ENCODE measurements around the gene TMUB1.

TMUB1 gene

DNA sequence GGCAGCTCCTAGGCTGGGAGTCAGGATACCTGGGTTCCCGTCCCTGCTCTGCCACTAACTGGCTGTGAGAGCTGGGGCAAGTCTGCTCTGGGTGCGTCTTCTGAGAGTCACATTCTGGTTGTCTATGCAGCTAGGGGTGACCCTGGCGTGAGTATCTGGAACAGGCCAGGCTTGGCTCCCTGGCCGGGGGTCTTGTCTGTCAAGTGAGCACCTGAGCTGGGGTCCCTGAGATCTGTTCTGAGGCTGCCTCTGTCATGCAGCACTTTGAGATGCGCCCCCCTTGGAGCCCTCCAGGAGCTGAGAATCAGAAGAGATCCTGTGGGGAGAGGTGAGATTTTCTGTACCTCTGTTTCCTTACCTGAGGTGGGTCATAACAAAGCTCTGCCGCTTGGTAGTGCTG lies 10.5 kb upstream of the TMUB1 start:
- Histone ChIP-seq H3F3A (ENCODE audit: control insufficient read depth, insufficient read depth) (no peaks in the 10 kb centered on the region), H3K9me3 (ENCODE audit: control insufficient read depth, insufficient read depth, low read length) (no peaks in the 10 kb centered on the region), H3K27me3 (ENCODE audit: control insufficient read depth, low read length) (peaks cover 16% of the 10 kb centered on the region), H3K9me2 (replicated peaks; ENCODE audit: control insufficient read depth, low read length) (no peaks in the 10 kb centered on the region), H3K79me2 (ENCODE audit: control insufficient read depth, low read length) (no peaks in the 10 kb centered on the region), H3K4me3 (ENCODE audit: low read length) (no peak overlapping the region), H4K20me1 (ENCODE audit: control insufficient read depth, insufficient read depth, low read depth, low read length) (no peaks in the 10 kb centered on the region), H3K27ac (ENCODE audit: low read depth, low read length) (no peak overlapping the region), H3K36me3 (ENCODE audit: control insufficient read depth, low read length) (no peaks in the 10 kb centered on the region), H3K4me2 (ENCODE audit: low read length) (no peak overlapping the region), H3K4me1 (ENCODE audit: control insufficient read depth, low read length) (peaks cover 6% of the 10 kb centered on the region; the same call in 1 of the 2 replicates)
- TF ChIP-seq CTCF (IDR thresholded peaks at IDR 0.05; ENCODE audit: low read depth, low read length, poor library complexity, severe bottlenecking) = no peak
- TF ChIP-seq EZH2phosphoT487 (IDR thresholded peaks at IDR 0.05; ENCODE audit: borderline replicate concordance, low read length) = no peak

DNA sequence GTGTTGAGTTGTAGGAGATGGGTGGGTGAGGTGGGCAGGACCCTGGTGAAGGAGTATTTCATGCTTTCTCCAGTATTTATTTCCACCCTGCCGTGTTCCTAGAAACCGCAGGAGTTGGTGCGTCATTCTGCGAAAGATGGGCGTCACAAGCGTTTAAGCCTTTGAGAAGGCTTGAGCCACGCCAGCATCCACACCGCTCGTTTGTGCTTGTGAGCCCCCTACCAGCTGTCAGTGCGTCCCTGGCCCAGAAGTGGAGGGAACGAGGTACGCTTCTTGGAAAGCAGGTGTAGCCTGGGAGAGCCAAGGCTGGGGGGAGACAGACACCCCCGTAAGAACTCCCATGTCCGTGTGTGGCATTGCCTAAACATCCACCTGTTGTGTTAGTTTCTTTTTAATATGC lies 8.7 kb upstream of the TMUB1 start:
- no peaks in the 10 kb centered on the region for H3F3A ChIP-seq (ENCODE audit: control insufficient read depth, insufficient read depth)
- TF ChIP-seq EZH2phosphoT487 (IDR thresholded peaks at IDR 0.05; ENCODE audit: borderline replicate concordance, low read length) (no peak), CTCF (IDR thresholded peaks at IDR 0.05; ENCODE audit: low read depth, low read length, poor library complexity, severe bottlenecking) (no peak)
- no peaks in the 10 kb centered on the region for H3K36me3 ChIP-seq (ENCODE audit: control insufficient read depth, low read length)
- H3K4me2 ChIP-seq (ENCODE audit: low read length) = no peak overlapping the region
- no peaks in the 10 kb centered on the region for H3K9me2 ChIP-seq (replicated peaks; ENCODE audit: control insufficient read depth, low read length)
- no peaks in the 10 kb centered on the region for H3K79me2 ChIP-seq (ENCODE audit: control insufficient read depth, low read length)
- H3K27me3 ChIP-seq (ENCODE audit: control insufficient read depth, low read length) = peaks cover 33% of the 10 kb centered on the region
- no peaks in the 10 kb centered on the region for H3K9me3 ChIP-seq (ENCODE audit: control insufficient read depth, insufficient read depth, low read length)
- peaks cover 10% of the 10 kb centered on the region for H3K4me1 ChIP-seq (ENCODE audit: control insufficient read depth, low read length)
- H3K27ac ChIP-seq (ENCODE audit: low read depth, low read length) = no peak overlapping the region
- no peak overlapping the region for H3K4me3 ChIP-seq (ENCODE audit: low read length)
- peaks cover 6% of the 10 kb centered on the region for H4K20me1 ChIP-seq (ENCODE audit: control insufficient read depth, insufficient read depth, low read depth, low read length)

DNA sequence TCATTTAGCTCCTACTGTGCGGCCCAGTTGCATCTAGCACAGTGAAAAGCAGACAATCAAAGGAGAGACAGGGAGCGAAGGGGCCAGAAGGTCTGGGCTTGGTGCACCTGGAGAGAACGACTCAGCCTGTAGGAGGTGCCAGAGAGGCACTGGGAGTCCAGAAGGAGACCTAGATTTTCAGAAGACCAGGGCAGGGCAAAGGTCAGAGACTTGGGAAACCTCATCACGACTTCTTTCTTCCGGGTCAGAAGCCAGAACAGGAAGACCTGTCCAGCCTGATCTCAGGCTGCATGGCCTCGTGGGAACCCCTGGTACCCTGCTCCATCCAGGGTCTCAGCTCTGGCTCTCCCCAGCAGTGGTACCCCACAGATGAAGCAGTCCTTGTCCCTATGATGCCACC lies 8.1 kb upstream of the TMUB1 start:
- no peaks in the 10 kb centered on the region for H3K9me2 ChIP-seq (replicated peaks; ENCODE audit: control insufficient read depth, low read length)
- TF ChIP-seq EZH2phosphoT487 (IDR thresholded peaks at IDR 0.05; ENCODE audit: borderline replicate concordance, low read length) = no peak
- peak; percentile 83 for TF ChIP-seq CTCF (IDR thresholded peaks at IDR 0.05; ENCODE audit: low read depth, low read length, poor library complexity, severe bottlenecking)
- no peak overlapping the region for H3K27ac ChIP-seq (ENCODE audit: low read depth, low read length)
- H3K4me2 ChIP-seq (ENCODE audit: low read length) = no peak overlapping the region
- no peaks in the 10 kb centered on the region for H3K36me3 ChIP-seq (ENCODE audit: control insufficient read depth, low read length)
- peaks cover 12% of the 10 kb centered on the region for H3K4me1 ChIP-seq (ENCODE audit: control insufficient read depth, low read length)
- H3F3A ChIP-seq (ENCODE audit: control insufficient read depth, insufficient read depth) = no peaks in the 10 kb centered on the region
- H3K27me3 ChIP-seq (ENCODE audit: control insufficient read depth, low read length) = peaks cover 36% of the 10 kb centered on the region
- no peaks in the 10 kb centered on the region for H3K79me2 ChIP-seq (ENCODE audit: control insufficient read depth, low read length)
- H3K4me3 ChIP-seq (ENCODE audit: low read length) = no peak overlapping the region
- H3K9me3 ChIP-seq (ENCODE audit: control insufficient read depth, insufficient read depth, low read length) = no peaks in the 10 kb centered on the region
- peaks cover 7% of the 10 kb centered on the region for H4K20me1 ChIP-seq (ENCODE audit: control insufficient read depth, insufficient read depth, low read depth, low read length)

DNA sequence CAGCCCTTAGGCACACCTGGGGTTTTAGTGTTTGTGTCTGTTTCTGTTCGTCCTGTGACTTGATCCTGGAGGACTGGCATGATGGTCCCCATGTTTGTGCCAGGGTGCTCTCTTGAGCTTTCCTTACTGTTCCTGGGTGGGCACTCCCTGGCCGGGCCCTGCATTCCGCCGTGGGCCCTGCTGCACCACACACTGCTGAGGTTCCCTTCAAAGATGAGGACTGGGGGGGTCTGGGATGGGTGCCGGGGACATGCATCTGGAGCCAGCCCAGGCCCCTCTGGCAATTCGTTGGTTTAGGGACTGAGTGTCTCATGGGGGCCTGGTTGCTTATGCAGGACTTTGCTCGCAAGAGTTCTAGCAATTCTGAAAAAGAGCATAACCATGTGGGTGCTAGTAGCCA lies 7.7 kb upstream of the TMUB1 start:
- Histone ChIP-seq H3K79me2 (ENCODE audit: control insufficient read depth, low read length) (no peaks in the 10 kb centered on the region), H3K4me1 (ENCODE audit: control insufficient read depth, low read length) (peaks cover 13% of the 10 kb centered on the region), H3K36me3 (ENCODE audit: control insufficient read depth, low read length) (no peaks in the 10 kb centered on the region), H3K4me3 (ENCODE audit: low read length) (no peak overlapping the region), H3K4me2 (ENCODE audit: low read length) (no peak overlapping the region), H3K9me2 (replicated peaks; ENCODE audit: control insufficient read depth, low read length) (no peaks in the 10 kb centered on the region), H3K9me3 (ENCODE audit: control insufficient read depth, insufficient read depth, low read length) (no peaks in the 10 kb centered on the region), H4K20me1 (ENCODE audit: control insufficient read depth, insufficient read depth, low read depth, low read length) (peaks cover 7% of the 10 kb centered on the region), H3F3A (ENCODE audit: control insufficient read depth, insufficient read depth) (no peaks in the 10 kb centered on the region), H3K27ac (ENCODE audit: low read depth, low read length) (no peak overlapping the region), H3K27me3 (ENCODE audit: control insufficient read depth, low read length) (peaks cover 37% of the 10 kb centered on the region)
- TF ChIP-seq CTCF (IDR thresholded peaks at IDR 0.05; ENCODE audit: low read depth, low read length, poor library complexity, severe bottlenecking) (no peak), EZH2phosphoT487 (IDR thresholded peaks at IDR 0.05; ENCODE audit: borderline replicate concordance, low read length) (no peak)

Data from DOHH2 (cell line).